LNCaP clone FGC (cell line): ENCODE data around the gene HRH1.

Experiments
- DNase-seq: peaks from one replicate; pipeline ENCODE4 v3.0.0-alpha.2; 2011; ENCODE audit warnings: low read depth
- H3K4me3 ChIP-seq: 2 replicates; pipeline ENCODE4 v1.5.1; 2011; ENCODE audit warnings: mild to moderate bottlenecking, low read depth, low read length, control low read depth
- TF ChIP-seq, protein P1 (sequence below): IDR thresholded peaks from 2 replicates; pipeline ENCODE4 v1.5.1; 2012; ENCODE audit warnings: mild to moderate bottlenecking; ENCODE audit not compliant: control insufficient read depth, insufficient read depth; ENCODE audit errors: extremely low read depth

HRH1 gene

DNA sequence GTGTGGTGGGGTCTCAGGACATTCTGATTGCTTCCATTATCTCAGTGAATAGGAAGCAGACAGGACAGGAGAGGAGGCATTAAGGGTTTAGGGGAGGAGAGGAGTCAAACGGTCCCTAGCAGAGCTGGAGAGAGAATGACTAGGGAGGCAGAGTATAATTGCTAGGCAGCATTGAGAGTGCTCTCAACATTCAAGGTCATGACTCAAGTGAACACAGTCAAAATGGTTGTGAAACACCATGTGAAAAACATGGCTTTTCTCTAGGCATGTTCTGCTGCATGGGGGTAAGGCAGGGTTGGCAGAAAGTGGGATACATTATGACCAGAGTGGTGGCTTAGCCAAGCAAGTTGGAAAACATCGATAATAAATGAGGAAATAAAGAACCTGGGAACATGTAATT lies 19.5 kb upstream of the HRH1 start:
- TF ChIP-seq, protein P1, sequence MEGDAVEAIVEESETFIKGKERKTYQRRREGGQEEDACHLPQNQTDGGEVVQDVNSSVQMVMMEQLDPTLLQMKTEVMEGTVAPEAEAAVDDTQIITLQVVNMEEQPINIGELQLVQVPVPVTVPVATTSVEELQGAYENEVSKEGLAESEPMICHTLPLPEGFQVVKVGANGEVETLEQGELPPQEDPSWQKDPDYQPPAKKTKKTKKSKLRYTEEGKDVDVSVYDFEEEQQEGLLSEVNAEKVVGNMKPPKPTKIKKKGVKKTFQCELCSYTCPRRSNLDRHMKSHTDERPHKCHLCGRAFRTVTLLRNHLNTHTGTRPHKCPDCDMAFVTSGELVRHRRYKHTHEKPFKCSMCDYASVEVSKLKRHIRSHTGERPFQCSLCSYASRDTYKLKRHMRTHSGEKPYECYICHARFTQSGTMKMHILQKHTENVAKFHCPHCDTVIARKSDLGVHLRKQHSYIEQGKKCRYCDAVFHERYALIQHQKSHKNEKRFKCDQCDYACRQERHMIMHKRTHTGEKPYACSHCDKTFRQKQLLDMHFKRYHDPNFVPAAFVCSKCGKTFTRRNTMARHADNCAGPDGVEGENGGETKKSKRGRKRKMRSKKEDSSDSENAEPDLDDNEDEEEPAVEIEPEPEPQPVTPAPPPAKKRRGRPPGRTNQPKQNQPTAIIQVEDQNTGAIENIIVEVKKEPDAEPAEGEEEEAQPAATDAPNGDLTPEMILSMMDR: no peak
- no peak for DNase-seq
- H3K4me3 ChIP-seq: no peak overlapping the region

DNA sequence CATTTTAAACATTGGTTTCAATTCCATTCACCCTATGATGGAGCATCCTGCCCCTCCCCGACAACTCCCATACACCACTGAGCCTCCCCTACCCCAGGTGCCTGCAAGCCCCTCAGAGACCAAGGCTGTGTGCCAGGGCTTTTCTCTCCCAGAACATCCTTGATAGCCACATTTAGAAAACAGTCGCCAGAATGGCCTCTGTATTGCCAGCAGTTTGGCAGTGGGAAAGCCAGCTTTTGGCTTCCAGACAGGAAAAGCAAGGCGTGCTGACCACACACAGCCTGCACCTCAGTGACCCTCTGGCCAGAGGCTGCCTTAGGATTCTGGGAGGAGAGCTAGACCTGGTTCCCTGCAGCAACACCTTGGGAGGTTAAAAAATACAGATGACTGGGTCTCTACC lies 18.2 kb upstream of the HRH1 start:
- no peak overlapping the region for H3K4me3 ChIP-seq
- no peak for DNase-seq
- TF ChIP-seq, protein P1: no peak

DNA sequence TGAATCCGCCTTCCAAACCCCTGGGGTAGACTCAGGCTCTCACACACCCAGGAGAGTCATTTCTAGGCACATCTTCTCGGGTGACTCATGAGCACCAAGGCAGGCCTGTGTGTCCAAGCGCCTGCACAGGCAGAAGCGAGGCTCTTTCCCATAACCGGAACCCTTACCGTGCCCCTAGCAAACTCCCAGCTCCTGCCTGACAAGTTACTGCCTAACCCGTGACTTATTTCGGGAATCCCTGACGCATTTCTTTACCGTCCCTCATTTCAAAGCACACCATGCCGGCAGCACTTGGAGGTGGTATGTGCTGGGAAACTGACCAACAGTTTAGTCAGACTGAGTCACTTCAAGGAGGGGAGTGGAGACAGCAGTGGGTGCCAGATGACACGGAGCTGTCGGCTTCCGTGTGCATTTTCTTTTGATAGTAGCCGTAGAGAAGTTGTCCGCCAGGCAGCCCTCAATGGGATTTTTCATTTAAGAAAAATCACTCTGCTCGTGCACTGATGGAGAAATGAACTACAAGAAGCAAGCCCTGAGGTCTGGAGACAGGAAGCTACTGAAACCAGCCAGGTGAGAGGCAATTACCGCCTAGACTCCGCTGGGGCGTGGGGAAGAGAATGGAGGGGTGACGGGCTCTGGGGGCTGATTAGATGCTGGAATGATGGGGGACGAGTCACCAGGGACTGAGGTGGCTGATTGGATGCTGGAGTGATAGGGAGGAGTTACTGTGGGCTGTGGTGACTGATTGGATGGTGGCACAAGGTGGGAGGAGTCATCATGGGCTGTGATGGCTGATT lies 17.3 kb upstream of the HRH1 start:
- no peak overlapping the region for H3K4me3 ChIP-seq
- no peak for DNase-seq
- TF ChIP-seq, protein P1: no peak

DNA sequence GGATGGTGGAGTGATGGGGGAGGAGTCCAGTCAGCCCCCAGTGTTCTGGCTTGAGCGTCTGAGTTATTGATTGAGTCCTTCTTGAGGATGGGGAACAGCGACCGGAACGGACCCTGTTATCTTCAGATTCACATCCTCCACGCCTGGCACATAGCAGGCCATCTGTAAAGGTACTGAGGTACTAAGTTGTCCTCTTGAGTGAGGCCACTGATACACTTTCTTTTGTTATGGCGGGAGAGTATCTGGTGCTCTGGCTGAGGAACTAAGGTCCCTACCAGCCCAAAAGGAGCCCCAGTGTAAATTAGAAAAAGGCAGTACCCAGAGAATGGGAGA lies 16.7 kb upstream of the HRH1 start:
- no peak overlapping the region for H3K4me3 ChIP-seq

DNA sequence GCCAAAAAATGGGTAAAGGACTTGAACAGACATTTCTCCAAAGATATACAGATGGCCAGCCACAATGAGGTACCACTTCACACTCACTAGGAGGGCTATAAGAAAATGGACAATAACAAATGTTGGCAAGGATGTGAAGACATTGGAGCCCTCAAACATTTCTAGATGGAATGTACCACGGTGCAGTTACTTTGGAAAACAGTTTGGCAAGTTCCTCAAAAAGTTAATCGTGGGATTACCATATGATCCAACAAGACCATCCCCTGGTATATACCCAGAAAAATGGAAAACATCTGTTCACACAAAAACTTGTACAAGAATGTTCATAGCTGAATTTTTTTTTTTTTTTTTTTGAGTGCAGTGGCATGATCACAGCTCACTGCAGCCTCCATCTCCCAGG lies 15.9 kb upstream of the HRH1 start:
- H3K4me3 ChIP-seq: no peak overlapping the region
- no peak for DNase-seq
- TF ChIP-seq, protein P1: no peak

More for the DNA sequence above, 16.7 kb upstream of the HRH1 start:
- no peak for DNase-seq
- TF ChIP-seq, protein P1: no peak

DNA sequence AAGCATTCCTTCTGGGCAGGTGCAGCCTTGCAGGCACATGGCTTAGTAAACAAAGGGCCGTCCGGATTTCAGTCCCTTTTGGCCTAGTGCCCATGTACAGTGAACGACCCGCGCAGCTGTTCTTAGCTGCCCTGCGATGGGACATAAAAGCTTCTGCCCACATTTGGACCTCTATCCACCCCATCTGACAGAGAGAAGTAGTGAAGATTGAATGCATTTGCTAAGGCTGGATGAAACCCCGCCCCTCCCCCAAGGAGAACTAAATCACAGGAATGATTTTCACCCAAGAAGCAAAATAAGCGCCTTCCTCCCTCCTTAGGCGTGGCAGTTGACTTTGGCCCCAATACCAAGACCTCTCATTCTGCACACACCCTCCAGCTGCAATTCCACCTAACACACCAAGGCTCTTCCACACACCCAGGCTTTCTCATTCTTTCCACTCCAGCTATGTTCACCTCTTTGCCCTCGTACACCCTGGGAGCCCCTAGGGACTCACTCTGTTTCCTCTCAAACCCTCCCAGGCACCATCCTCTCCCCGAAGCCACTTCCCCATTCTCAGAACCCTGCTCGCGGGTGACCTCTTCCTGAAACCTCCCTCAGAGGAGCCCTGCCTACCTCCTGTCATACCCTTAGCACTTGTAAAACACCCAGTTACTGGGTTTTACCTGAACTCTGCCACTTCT lies 14.1 kb upstream of the HRH1 start:
- DNase-seq: no peak
- no peak overlapping the region for H3K4me3 ChIP-seq
- TF ChIP-seq, protein P1: no peak
